K562 (cell line): ENCODE results near the gene COA5.

Source experiments
- CREB1 ChIP-seq, 2 experiments: sonication (generic) in 1 of 2; formaldehyde crosslinking in 1 of 2; IDR thresholded peaks; 2 replicates each; pipeline versions ENCODE4 v1.6.1 to v1.8.0; 2012 to 2022; ENCODE audit warnings: inconsistent platforms in 1 of 2, mild to moderate bottlenecking in 1 of 2, missing genetic modification reagents in 1 of 2, moderate library complexity in 1 of 2
- EGR1 ChIP-seq: fragments of 450-650 bp; conservative IDR thresholded peaks from 2 replicates; pipeline ENCODE4 v1.6.1; 2017; ENCODE audit warnings: mild to moderate bottlenecking
- ERF ChIP-seq: fragments of 450-650 bp; formaldehyde crosslinking; IDR thresholded peaks from 2 replicates; pipeline ENCODE4 v1.4.0; 2020; ENCODE audit warnings: mild to moderate bottlenecking, mixed read lengths
- FOXK1 ChIP-seq: sonication (generic); formaldehyde crosslinking; IDR thresholded peaks from 2 replicates; pipeline ENCODE4 v1.8.0; 2022; ENCODE audit warnings: missing genetic modification reagents, mild to moderate bottlenecking, borderline replicate concordance
- FOXP1 ChIP-seq: sonication (generic); formaldehyde crosslinking; IDR thresholded peaks from 2 replicates; pipeline ENCODE4 v1.8.0; 2022; ENCODE audit warnings: mild to moderate bottlenecking, missing genetic modification reagents
- FUS ChIP-seq: fragments of 200-400 bp; formaldehyde crosslinking; optimal IDR thresholded peaks from 2 replicates; pipeline ENCODE3; 2017; ENCODE audit warnings: low read depth, low read length
- NFXL1 ChIP-seq: fragments of 450-650 bp; formaldehyde crosslinking; IDR thresholded peaks from 2 replicates; pipeline ENCODE4 v1.4.0; 2021; ENCODE audit warnings: mild to moderate bottlenecking
- PURB ChIP-seq: sonication (generic); formaldehyde crosslinking; IDR thresholded peaks from 2 replicates; pipeline ENCODE4 v1.9.0; 2021; ENCODE audit warnings: low read depth, mild to moderate bottlenecking, missing genetic modification reagents
- TAF9B ChIP-seq: fragments of 450-650 bp; IDR thresholded peaks from 2 replicates; pipeline ENCODE4 v1.6.1; 2018; ENCODE audit warnings: mild to moderate bottlenecking; ENCODE audit not compliant: partially characterized antibody
- ZBTB8A ChIP-seq: fragments of 450-650 bp; IDR thresholded peaks from 2 replicates; pipeline ENCODE4 v1.6.1; 2018; ENCODE audit warnings: mild to moderate bottlenecking, moderate library complexity; ENCODE audit not compliant: partially characterized antibody
- TF ChIP-seq, protein P1 (sequence below): sonication (generic); formaldehyde crosslinking; IDR thresholded peaks from 2 replicates; pipeline ENCODE4 v1.8.0; 2022; ENCODE audit warnings: mild to moderate bottlenecking, missing genetic modification reagents

DNA sequence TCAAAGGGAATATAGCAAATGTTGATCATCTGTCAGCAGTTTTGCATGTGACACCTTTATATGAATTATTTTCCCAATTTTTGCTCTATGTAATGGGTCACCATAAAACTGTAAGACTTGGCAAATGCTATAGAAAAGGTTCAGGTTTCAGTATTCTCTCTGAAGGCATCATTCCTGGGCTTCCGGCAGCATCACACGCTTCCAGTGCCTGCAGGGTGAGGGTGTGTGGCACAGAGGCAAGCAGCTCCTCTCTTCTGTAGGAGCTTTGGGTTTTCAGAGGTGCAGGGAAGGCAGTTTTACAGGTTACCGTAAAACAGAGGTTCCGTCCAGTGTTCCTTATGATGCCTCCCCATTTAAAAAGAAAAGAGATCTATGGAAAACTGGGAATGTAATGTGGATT lies 18.8 kb downstream of the COA5 start:
- TF ChIP-seq FOXK1 (no peak), PURB (CRISPR knock-in tag) (no peak), ERF (CRISPR knock-in tag) (no peak), TAF9B (no peak), FUS (no peak), FOXP1 (no peak), ZBTB8A (no peak), CREB1 (IDR thresholded peaks at IDR 0.05) (no peak), CREB1 (CRISPR knock-in tag; IDR thresholded peaks at IDR 0.05) (no peak), NFXL1 (no peak), EGR1 (no peak)
- TF ChIP-seq, protein P1, sequence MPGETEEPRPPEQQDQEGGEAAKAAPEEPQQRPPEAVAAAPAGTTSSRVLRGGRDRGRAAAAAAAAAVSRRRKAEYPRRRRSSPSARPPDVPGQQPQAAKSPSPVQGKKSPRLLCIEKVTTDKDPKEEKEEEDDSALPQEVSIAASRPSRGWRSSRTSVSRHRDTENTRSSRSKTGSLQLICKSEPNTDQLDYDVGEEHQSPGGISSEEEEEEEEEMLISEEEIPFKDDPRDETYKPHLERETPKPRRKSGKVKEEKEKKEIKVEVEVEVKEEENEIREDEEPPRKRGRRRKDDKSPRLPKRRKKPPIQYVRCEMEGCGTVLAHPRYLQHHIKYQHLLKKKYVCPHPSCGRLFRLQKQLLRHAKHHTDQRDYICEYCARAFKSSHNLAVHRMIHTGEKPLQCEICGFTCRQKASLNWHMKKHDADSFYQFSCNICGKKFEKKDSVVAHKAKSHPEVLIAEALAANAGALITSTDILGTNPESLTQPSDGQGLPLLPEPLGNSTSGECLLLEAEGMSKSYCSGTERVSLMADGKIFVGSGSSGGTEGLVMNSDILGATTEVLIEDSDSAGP (CRISPR knock-in tag), result no peak
